GM18870 (cell line): ENCODE results near the gene CDC42SE2.
A peak's percentile ranks its signal among the peaks of the same experiment; 100 is the strongest.
"Not testable (repeated sequence)": the region's sequence is repeated elsewhere in the genome, so short reads cannot be mapped to it uniquely, and the experiment has no call there.

ENCODE experiments used
- ATAC-seq: cut with Tn5 transposase; IDR thresholded peaks from one replicate; pipeline ENCODE4 v1.9.1; 2021; ENCODE audit warnings: moderate library complexity; ENCODE audit not compliant: unreplicated experiment

Gene CDC42SE2

GRCh38 chr5:131277447-131277846, 13.6 kb downstream of the CDC42SE2 start:
- no peak for ATAC-seq

GRCh38 chr5:131277875-131278740, 14.3 kb downstream of the CDC42SE2 start:
- no peak for ATAC-seq

GRCh38 chr5:131278741-131279124, 14.9 kb downstream of the CDC42SE2 start:
- ATAC-seq, result not testable (repeated sequence)

- no peak for ATAC-seq
These were observed 15.4 kb downstream of the CDC42SE2 start for GRCh38 chr5:131279204-131279603.

- no peak for ATAC-seq
These were observed 16.6 kb downstream of the CDC42SE2 start for GRCh38 chr5:131280417-131280816.

GRCh38 chr5:131281133-131281867, 17.4 kb downstream of the CDC42SE2 start:
- ATAC-seq, result peak; percentile 49

GRCh38 chr5:131281868-131282234, 18.0 kb downstream of the CDC42SE2 start:
- no peak for ATAC-seq

- no peak for ATAC-seq
These were observed 18.4 kb downstream of the CDC42SE2 start for GRCh38 chr5:131282235-131282634.

GRCh38 chr5:131285703-131286399, 22.0 kb downstream of the CDC42SE2 start:
- no peak for ATAC-seq

GRCh38 chr5:131286400-131286715, 22.5 kb downstream of the CDC42SE2 start:
- no peak for ATAC-seq

GRCh38 chr5:131288328-131288727, 24.5 kb downstream of the CDC42SE2 start:
- ATAC-seq, result no peak

- no peak for ATAC-seq
These were observed 25.9 kb downstream of the CDC42SE2 start for GRCh38 chr5:131289738-131290137.

- no peak for ATAC-seq
These were observed 32.4 kb downstream of the CDC42SE2 start for GRCh38 chr5:131296213-131296672.

GRCh38 chr5:131297886-131298285, 34.0 kb downstream of the CDC42SE2 start:
- ATAC-seq, result no peak

- ATAC-seq, result no peak
These were observed 35.6 kb downstream of the CDC42SE2 start for GRCh38 chr5:131299465-131299864.

- ATAC-seq, result no peak
These were observed 38.7 kb downstream of the CDC42SE2 start for GRCh38 chr5:131302506-131302905.

- no peak for ATAC-seq
These were observed 39.7 kb downstream of the CDC42SE2 start for GRCh38 chr5:131303537-131303936.

GRCh38 chr5:131304414-131304813, 40.6 kb downstream of the CDC42SE2 start:
- ATAC-seq, result no peak

- ATAC-seq, result no peak
These were observed 41.4 kb downstream of the CDC42SE2 start for GRCh38 chr5:131305138-131305689.

- ATAC-seq, result no peak
These were observed 42.1 kb downstream of the CDC42SE2 start for GRCh38 chr5:131305906-131306305.

- not testable (repeated sequence) for ATAC-seq
These were observed 48.5 kb downstream of the CDC42SE2 start for GRCh38 chr5:131312235-131312772.
